OCI-LY3 (cell line): Measurements from ENCODE around the gene SNAPC4.

Source experiments
- H2AFZ ChIP-seq: fragments of 200-600, 300-600 bp; shearing (Covaris generic); 2 replicates; pipeline ENCODE4 v1.6.0; 2014; ENCODE audit warnings: antibody characterized with exemption, low read depth, low read length
- H3K27ac ChIP-seq: fragments of 200-600, 300-600 bp; sonication (generic); 2 replicates; pipeline ENCODE4 v1.5.1; 2014; ENCODE audit warnings: mild to moderate bottlenecking, low read length, moderate library complexity, mixed read lengths
- H3K27me3 ChIP-seq: fragments of 200-600, 300-600 bp; sonication (generic); 2 replicates; pipeline ENCODE4 v1.6.1; 2014; ENCODE audit warnings: low read depth, low read length, mixed read lengths
- H3K36me3 ChIP-seq: fragments of 200-600, 300-600 bp; sonication (generic); replicated peaks from 2 replicates; pipeline ENCODE3; 2014; ENCODE audit warnings: low read depth, low read length, mixed read lengths
- H3K4me1 ChIP-seq: fragments of 300-600, 200-600 bp; sonication (generic); 2 replicates; pipeline ENCODE4 v1.6.1; 2014; ENCODE audit warnings: low read length, mixed read lengths
- H3K4me2 ChIP-seq: fragments of 200-600, 300-600 bp; sonication (generic); 2 replicates; pipeline ENCODE4 v1.6.1; 2014; ENCODE audit warnings: low read length, mixed read lengths
- H3K4me3 ChIP-seq: fragments of 300-600, 200-600 bp; sonication (generic); 2 replicates; pipeline ENCODE4 v1.5.1; 2014; ENCODE audit warnings: antibody characterized with exemption, mild to moderate bottlenecking, low read length, moderate library complexity
- H3K79me2 ChIP-seq: fragments of 300-600, 200-600 bp; shearing (Covaris generic); 2 replicates; pipeline ENCODE4 v1.6.1; 2014; ENCODE audit warnings: mild to moderate bottlenecking, low read length, mixed read lengths
- H3K9ac ChIP-seq: fragments of 300-600, 200-600 bp; shearing (Covaris generic); 2 replicates; pipeline ENCODE4 v1.6.0; 2014; ENCODE audit warnings: mild to moderate bottlenecking, low read length, moderate library complexity
- H3K9me3 ChIP-seq: fragments of 200-600, 300-600 bp; shearing (Covaris generic); 2 replicates; pipeline ENCODE4 v1.6.1; 2014; ENCODE audit warnings: low read length, mixed read lengths; ENCODE audit not compliant: insufficient read depth
- H4K20me1 ChIP-seq: fragments of 200-600, 300-600 bp; sonication (generic); 2 replicates; pipeline ENCODE4 v1.6.1; 2016; ENCODE audit warnings: low read length, mixed read lengths; ENCODE audit not compliant: insufficient read depth
- EZH2phosphoT487 ChIP-seq: fragments of 200-600 bp; shearing (Covaris generic); IDR thresholded peaks from 2 replicates; pipeline ENCODE4 v1.6.1; 2018; ENCODE audit warnings: antibody characterized with exemption, mixed run types, low read depth
- TF ChIP-seq, protein P1 (sequence below): fragments of 200-600, 300-600 bp; sonication (generic); IDR thresholded peaks from 2 replicates; pipeline ENCODE4 v1.5.1; 2014; ENCODE audit warnings: antibody characterized with exemption, low read length, low read depth

Gene SNAPC4

DNA sequence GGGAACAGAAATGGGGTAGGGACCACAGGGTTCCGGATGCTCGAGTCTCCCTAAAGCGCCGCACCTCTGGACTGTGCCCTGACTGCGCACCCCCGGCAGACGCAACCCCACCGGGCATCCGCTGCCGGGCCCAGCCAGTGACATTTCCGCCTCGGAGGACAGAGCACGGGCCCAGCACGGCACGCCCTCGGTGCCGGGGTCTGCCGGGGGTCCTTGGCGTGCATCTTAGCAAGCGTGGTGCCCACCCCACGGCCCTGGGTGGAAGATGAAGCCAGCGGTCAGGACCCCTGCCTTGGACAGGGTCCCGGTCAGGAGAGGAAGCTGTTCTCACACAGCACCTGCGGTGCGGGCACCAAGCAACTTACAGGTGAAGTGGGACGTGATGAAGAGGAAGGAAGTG lies 32.6 kb upstream of the SNAPC4 start:
- Histone ChIP-seq H2AFZ (no peak overlapping the region), H3K9me3 (no peaks in the 10 kb centered on the region), H4K20me1 (peaks cover 19% of the 10 kb centered on the region), H3K4me3 (no peak overlapping the region), H3K27me3 (no peaks in the 10 kb centered on the region), H3K4me2 (no peak overlapping the region), H3K27ac (no peak overlapping the region), H3K9ac (no peak overlapping the region), H3K36me3 (peaks cover 5% of the 10 kb centered on the region), H3K79me2 (peaks cover 27% of the 10 kb centered on the region), H3K4me1 (peaks cover under 1% of the 10 kb centered on the region; the same call in 1 of the 2 replicates)
- TF ChIP-seq, protein P1, sequence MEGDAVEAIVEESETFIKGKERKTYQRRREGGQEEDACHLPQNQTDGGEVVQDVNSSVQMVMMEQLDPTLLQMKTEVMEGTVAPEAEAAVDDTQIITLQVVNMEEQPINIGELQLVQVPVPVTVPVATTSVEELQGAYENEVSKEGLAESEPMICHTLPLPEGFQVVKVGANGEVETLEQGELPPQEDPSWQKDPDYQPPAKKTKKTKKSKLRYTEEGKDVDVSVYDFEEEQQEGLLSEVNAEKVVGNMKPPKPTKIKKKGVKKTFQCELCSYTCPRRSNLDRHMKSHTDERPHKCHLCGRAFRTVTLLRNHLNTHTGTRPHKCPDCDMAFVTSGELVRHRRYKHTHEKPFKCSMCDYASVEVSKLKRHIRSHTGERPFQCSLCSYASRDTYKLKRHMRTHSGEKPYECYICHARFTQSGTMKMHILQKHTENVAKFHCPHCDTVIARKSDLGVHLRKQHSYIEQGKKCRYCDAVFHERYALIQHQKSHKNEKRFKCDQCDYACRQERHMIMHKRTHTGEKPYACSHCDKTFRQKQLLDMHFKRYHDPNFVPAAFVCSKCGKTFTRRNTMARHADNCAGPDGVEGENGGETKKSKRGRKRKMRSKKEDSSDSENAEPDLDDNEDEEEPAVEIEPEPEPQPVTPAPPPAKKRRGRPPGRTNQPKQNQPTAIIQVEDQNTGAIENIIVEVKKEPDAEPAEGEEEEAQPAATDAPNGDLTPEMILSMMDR, result no peak
- no peak for TF ChIP-seq EZH2phosphoT487

DNA sequence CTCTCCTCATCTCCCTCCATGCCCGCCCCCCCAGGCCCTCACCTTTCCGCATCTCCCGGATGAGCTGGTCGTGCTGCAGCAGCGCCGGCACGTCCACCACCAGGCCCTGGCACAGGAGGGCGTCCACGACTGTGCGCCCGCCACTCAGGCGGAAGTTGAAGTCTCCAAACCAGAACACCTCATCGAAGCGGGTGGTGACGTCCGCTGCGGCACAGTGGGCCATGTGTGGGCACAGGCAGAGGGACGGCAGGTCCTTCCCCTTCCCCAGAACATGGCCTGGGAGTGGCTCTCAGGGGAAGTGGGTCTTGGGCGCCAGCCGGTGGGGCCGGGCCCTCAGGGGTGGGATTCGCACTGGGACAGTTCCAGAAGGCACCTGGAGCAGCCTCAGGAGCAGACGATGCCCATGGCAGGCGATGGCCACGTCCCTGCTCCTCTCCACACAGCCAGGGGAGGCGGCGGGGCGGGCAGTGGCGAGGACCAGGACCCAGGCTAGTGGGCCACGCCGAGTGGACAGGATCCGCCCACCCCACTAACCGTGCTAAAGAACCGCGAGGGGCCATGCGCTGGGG lies 31.9 kb upstream of the SNAPC4 start:
- Histone ChIP-seq H3K79me2 (peaks cover 20% of the 10 kb centered on the region), H3K4me2 (no peak overlapping the region), H3K36me3 (peaks cover 5% of the 10 kb centered on the region), H2AFZ (no peak overlapping the region), H3K9ac (no peak overlapping the region), H3K4me3 (no peak overlapping the region), H3K27ac (no peak overlapping the region), H3K9me3 (no peaks in the 10 kb centered on the region), H3K27me3 (no peaks in the 10 kb centered on the region), H3K4me1 (no peaks in the 10 kb centered on the region), H4K20me1 (peaks cover 13% of the 10 kb centered on the region)
- TF ChIP-seq, protein P1, result no peak
- TF ChIP-seq EZH2phosphoT487, result no peak

DNA sequence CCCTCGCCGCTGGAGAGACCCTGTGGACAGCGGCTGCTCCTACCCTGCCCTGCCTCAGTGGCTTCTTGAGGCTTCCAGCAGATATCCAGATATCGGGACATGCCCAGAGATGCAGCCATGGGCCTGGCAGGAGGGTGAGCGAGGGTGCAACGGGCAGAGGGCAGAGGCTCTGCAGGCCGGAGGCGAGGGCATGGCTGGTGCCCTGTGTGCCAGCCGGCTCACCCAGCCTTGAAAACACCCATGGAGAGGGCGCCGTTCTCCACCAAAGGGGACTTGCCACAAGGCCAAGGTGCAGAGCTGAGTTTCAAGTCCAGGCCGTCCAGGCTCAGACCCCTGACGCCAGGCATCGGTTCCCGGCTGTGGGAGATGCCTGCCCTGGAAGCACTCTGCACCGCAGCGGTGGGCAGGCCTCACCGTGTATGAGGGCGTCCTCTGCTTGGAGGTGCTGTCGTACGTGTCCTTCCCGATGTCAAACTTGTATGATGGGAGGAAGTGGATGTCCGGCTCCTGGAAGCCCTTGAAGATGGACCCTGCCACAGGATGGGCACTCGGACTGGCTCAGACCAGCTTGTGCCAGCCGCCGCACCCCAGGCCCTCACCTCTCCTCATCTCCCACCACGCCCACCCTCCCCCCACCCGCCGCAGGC lies 30.7 kb upstream of the SNAPC4 start:
- H3K9ac ChIP-seq, result no peak overlapping the region
- no peak overlapping the region for H3K4me3 ChIP-seq
- no peak overlapping the region for H3K27ac ChIP-seq
- no peaks in the 10 kb centered on the region for H3K9me3 ChIP-seq
- no peak overlapping the region for H3K4me2 ChIP-seq
- H3K36me3 ChIP-seq, result peaks cover 5% of the 10 kb centered on the region
- no peaks in the 10 kb centered on the region for H3K27me3 ChIP-seq
- H4K20me1 ChIP-seq, result peaks cover 10% of the 10 kb centered on the region
- TF ChIP-seq EZH2phosphoT487, result no peak
- TF ChIP-seq, protein P1, result no peak
- no peak overlapping the region for H2AFZ ChIP-seq
- H3K79me2 ChIP-seq, result peaks cover 10% of the 10 kb centered on the region
- H3K4me1 ChIP-seq, result no peaks in the 10 kb centered on the region

DNA sequence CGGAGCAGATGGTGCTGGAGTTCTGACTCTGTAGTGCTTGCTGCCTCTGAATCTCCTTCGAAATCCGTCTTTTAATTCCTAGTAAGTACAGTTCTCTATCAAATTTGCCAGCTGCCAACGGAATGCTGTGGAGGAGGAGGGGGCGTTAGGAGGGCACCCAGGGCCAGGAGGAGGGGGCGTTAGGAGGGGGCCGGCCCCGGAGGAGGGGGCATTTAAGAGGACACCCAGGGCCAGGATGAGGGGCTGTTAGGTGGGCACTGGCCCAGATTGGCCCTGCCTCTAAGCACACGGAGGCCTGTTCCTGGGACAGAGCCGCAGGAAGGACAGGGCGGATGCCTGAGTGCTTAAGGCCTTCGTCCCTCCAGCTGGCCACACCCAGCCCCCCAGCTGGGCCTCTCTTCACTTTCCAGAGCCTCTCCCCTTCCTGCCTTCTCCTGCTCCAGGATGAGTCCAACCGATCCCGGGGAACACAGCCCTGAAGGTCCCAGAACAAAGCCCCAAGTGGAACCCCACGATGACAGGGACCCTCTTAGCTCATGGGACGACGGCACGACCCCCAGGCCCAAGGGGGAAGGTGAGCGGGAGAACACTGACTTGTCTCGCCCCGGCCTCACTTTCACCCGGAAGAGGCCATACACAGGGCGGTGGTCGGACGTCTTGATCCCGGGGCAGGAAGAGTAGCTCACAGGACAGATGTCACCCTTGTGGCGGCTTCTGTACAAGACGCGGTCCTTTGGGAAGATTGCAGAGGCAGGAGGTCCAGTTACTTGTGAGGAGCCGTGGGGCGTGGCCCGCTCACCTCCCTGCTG lies 29.9 kb upstream of the SNAPC4 start:
- Histone ChIP-seq H4K20me1 (peaks cover 3% of the 10 kb centered on the region), H3K4me2 (no peak overlapping the region), H2AFZ (no peak overlapping the region), H3K4me3 (no peak overlapping the region), H3K9me3 (no peaks in the 10 kb centered on the region), H3K27me3 (no peaks in the 10 kb centered on the region), H3K9ac (no peak overlapping the region), H3K79me2 (peaks cover 2% of the 10 kb centered on the region), H3K27ac (no peak overlapping the region), H3K4me1 (no peaks in the 10 kb centered on the region), H3K36me3 (peaks cover 5% of the 10 kb centered on the region)
- no peak for TF ChIP-seq EZH2phosphoT487
- TF ChIP-seq, protein P1, result no peak
